Stimulated activated CD4-positive, alpha-beta T cell treated with anti-CD3 and anti-CD28 coated beads, TNF-alpha, amount 100 ng/mL, for 4 hours (primary cell): ENCODE results near the gene ATP10A.

ENCODE experiments used
- DNase-seq, 3 experiments: peaks; one replicate each; pipeline ENCODE4 v3.0.0-alpha.2; 2020; ENCODE audit warnings: low read depth in 3 of 3

Gene ATP10A

GRCh38 chr15:25679492-25679891 lies 183.6 kb downstream of the ATP10A start:
- DNase-seq, result no peak

- no peak for DNase-seq
These were observed 184.6 kb downstream of the ATP10A start for GRCh38 chr15:25678500-25678855.

- no peak for DNase-seq
These were observed 185.2 kb downstream of the ATP10A start for GRCh38 chr15:25677719-25678499.

GRCh38 chr15:25676070-25676469 lies 187.1 kb downstream of the ATP10A start:
- no peak for DNase-seq

GRCh38 chr15:25675396-25675795 lies 187.7 kb downstream of the ATP10A start:
- no peak for DNase-seq

- no peak for DNase-seq
These were observed 188.2 kb downstream of the ATP10A start for GRCh38 chr15:25674913-25675312.

- no peak for DNase-seq
These were observed 189.2 kb downstream of the ATP10A start for GRCh38 chr15:25673972-25674371.

GRCh38 chr15:25673351-25673750 lies 189.8 kb downstream of the ATP10A start:
- DNase-seq, result no peak

GRCh38 chr15:25671132-25671531 lies 192.0 kb downstream of the ATP10A start:
- no peak for DNase-seq

- DNase-seq, result no peak
These were observed 192.5 kb downstream of the ATP10A start for GRCh38 chr15:25670621-25671020.

GRCh38 chr15:25670025-25670554 lies 193.0 kb downstream of the ATP10A start:
- no peak for DNase-seq

GRCh38 chr15:25668901-25669300 lies 194.2 kb downstream of the ATP10A start:
- DNase-seq, result no peak

GRCh38 chr15:25668236-25668795 lies 194.8 kb downstream of the ATP10A start:
- no peak for DNase-seq

GRCh38 chr15:25667829-25668228 lies 195.3 kb downstream of the ATP10A start:
- no peak for DNase-seq

GRCh38 chr15:25665913-25666312 lies 197.2 kb downstream of the ATP10A start:
- no peak for DNase-seq

- no peak for DNase-seq
These were observed 198.4 kb downstream of the ATP10A start for GRCh38 chr15:25664761-25665160.

GRCh38 chr15:25663515-25663914 lies 199.6 kb downstream of the ATP10A start:
- no peak for DNase-seq

- DNase-seq, result no peak
These were observed 201.2 kb downstream of the ATP10A start for GRCh38 chr15:25661898-25662297.

- DNase-seq, result no peak
These were observed 203.9 kb downstream of the ATP10A start for GRCh38 chr15:25659251-25659650.

GRCh38 chr15:25658560-25658959 lies 204.6 kb downstream of the ATP10A start:
- DNase-seq, result no peak

GRCh38 chr15:25655207-25655948 lies 207.7 kb downstream of the ATP10A start:
- no peak for DNase-seq

GRCh38 chr15:25653371-25653770 lies 209.8 kb downstream of the ATP10A start:
- DNase-seq, result no peak

GRCh38 chr15:25652704-25653103 lies 210.4 kb downstream of the ATP10A start:
- DNase-seq, result no peak
